Naive thymus-derived CD4-positive, alpha-beta T cell (primary cell): Measurements from ENCODE around the gene IRAK2. TPM values are rescaled to one million over a fixed set of nuclear protein-coding genes. Genes with fewer than 3 reads are reported as not detected.
A peak's percentile ranks its signal among the peaks of the same experiment; 100 is the strongest.

Experiments
- ATAC-seq: fragments of 150-1000 bp; cut with Tn5 transposase; 2 replicates; pipeline ENCODE4 v1.10.0; 2021; ENCODE audit warnings: mild to moderate bottlenecking, moderate library complexity
- CTCF ChIA-PET: fragments of 350-600 bp; sonication (Branson Sonifier 250); formaldehyde crosslinking; loops from one replicate; lab custom pipeline; 2021; ENCODE audit warnings: antibody characterized with exemption; lab: Charles Lee
- POLR2A ChIA-PET: fragments of 350-600 bp; sonication (Branson Sonifier 250); formaldehyde crosslinking; loops from one replicate; lab custom pipeline; 2021; ENCODE audit warnings: antibody characterized with exemption, inconsistent platforms; lab: Charles Lee
- DNase-seq, 9 donors: peaks; one replicate each; pipeline versions ENCODE4 v3.0.0 to v3.0.0-alpha.2; 2020 to 2022; ENCODE audit warnings: mixed read lengths in 1 of 9
- H3K27ac ChIP-seq: one replicate; pipeline ENCODE4 v1.7.0; 2013; ENCODE audit warnings: mild to moderate bottlenecking, low read depth, low read length, moderate library complexity
- H3K27me3 ChIP-seq, 2 donors: one replicate each; pipeline ENCODE4 v1.7.0; 2013; ENCODE audit warnings: low read length in 2 of 2, mild to moderate bottlenecking in 2 of 2, moderate library complexity in 2 of 2; ENCODE audit not compliant: control insufficient read depth in 2 of 2, insufficient read depth in 2 of 2
- H3K36me3 ChIP-seq, 3 experiments: 1 replicate in 2 of 3; 2 replicates in 1 of 3; pipeline ENCODE4 v1.7.0; 2013; ENCODE audit warnings: low read length in 3 of 3, mild to moderate bottlenecking in 3 of 3, moderate library complexity in 1 of 3; ENCODE audit not compliant: insufficient read depth in 3 of 3, control insufficient read depth in 2 of 3
- H3K4me1 ChIP-seq, 2 donors: one replicate each; pipeline ENCODE4 v1.7.0; 2013; ENCODE audit warnings: low read length in 2 of 2, mild to moderate bottlenecking in 2 of 2, moderate library complexity in 1 of 2; ENCODE audit not compliant: control insufficient read depth in 2 of 2, insufficient read depth in 2 of 2
- H3K4me3 ChIP-seq: 2 replicates; pipeline ENCODE4 v1.7.0; 2013; ENCODE audit warnings: mild to moderate bottlenecking, low read length
- H3K9me3 ChIP-seq, 3 experiments: 1 replicate in 2 of 3; 2 replicates in 1 of 3; pipeline ENCODE4 v1.7.0; 2013; ENCODE audit warnings: low read length in 3 of 3; ENCODE audit not compliant: control insufficient read depth in 2 of 3
- H3K27ac Mint-ChIP-seq, 9 donors: one replicate each; pipeline ENCODE4 v1.8.0; 2020 to 2022; ENCODE audit warnings: mixed read lengths in 9 of 9, mild to moderate bottlenecking in 8 of 9, moderate library complexity in 5 of 9, inconsistent platforms in 2 of 9
- H3K27me3 Mint-ChIP-seq, 5 donors: one replicate each; pipeline ENCODE4 v1.8.0; 2021 to 2022; ENCODE audit warnings: mixed read lengths in 5 of 5, mild to moderate bottlenecking in 1 of 5
- H3K36me3 Mint-ChIP-seq, 5 donors: one replicate each; pipeline ENCODE4 v1.8.0; 2020 to 2022; ENCODE audit warnings: mixed read lengths in 5 of 5, mild to moderate bottlenecking in 3 of 5, inconsistent platforms in 1 of 5
- H3K4me1 Mint-ChIP-seq, 7 donors: one replicate each; pipeline ENCODE4 v1.8.0; 2020 to 2022; ENCODE audit warnings: mixed read lengths in 7 of 7, mild to moderate bottlenecking in 3 of 7, inconsistent platforms in 1 of 7
- H3K4me3 Mint-ChIP-seq, 10 donors: one replicate each; pipeline ENCODE4 v1.8.0; 2020 to 2022; ENCODE audit warnings: mild to moderate bottlenecking in 10 of 10, mixed read lengths in 10 of 10, moderate library complexity in 6 of 10, inconsistent platforms in 2 of 10
- H3K9me3 Mint-ChIP-seq, 11 donors: one replicate each; pipeline ENCODE4 v1.8.0; 2020 to 2022; ENCODE audit warnings: mixed read lengths in 11 of 11, mild to moderate bottlenecking in 4 of 11, inconsistent platforms in 1 of 11, moderate library complexity in 1 of 11
- intact Hi-C, 2 donors: fragments of 100-400 bp; cut with micrococcal nuclease; formaldehyde crosslinking; loops; one replicate each; pipeline ENCODE4 v1.15.1; 2023
- polyA plus RNA-seq, 2 donors: library from polyadenylated mRNA; unstranded; fragments of 300-500 nt; fragmentation: Illumina TruSeq; gene quantifications; one replicate each; pipeline ENCODE4 v1.2.3, GENCODE V29; 2021
- total RNA-seq, 6 experiments: library from RNA in 5 of 6; stranded (reverse) in 5 of 6; gene quantifications; 1 replicate in 5 of 6; 2 replicates in 1 of 6; pipeline ENCODE4 v1.2.3 and lab custom pipeline; 2021 to 2026

IRAK2 gene
- total and polyA plus RNA-seq, 7 experiments from 2014 or later: 1.5 to 4.8 (median 2.3) TPM

GRCh38 chr3:10180289-10180688, 15.6 kb downstream of the IRAK2 start:
- no peak overlapping the region for H3K4me3 Mint-ChIP-seq
- no peaks in the 10 kb centered on the region for H3K36me3 ChIP-seq
- H3K27ac ChIP-seq: no peak overlapping the region
- no peaks in the 10 kb centered on the region for H3K9me3 ChIP-seq
- no peaks in the 10 kb centered on the region for H3K27me3 Mint-ChIP-seq
- intact Hi-C loops: no loop called here
- H3K4me1 ChIP-seq: no peaks in the 10 kb centered on the region
- H3K4me3 ChIP-seq: no peak overlapping the region
- CTCF ChIA-PET: no interaction called here
- peak overlapping the region in 1 of 9 donors; percentile 3 for H3K27ac Mint-ChIP-seq
- H3K4me1 Mint-ChIP-seq: peaks cover 0 to 29% (median 15%) of the 10 kb centered on the region in 7 donors
- DNase-seq (no peak), ATAC-seq (no peak)
- POLR2A ChIA-PET: no interaction called here
- H3K36me3 Mint-ChIP-seq: peaks cover 0 to 30% (median 4%) of the 10 kb centered on the region in 5 donors
- H3K9me3 Mint-ChIP-seq: no peaks in the 10 kb centered on the region
- no peaks in the 10 kb centered on the region for H3K27me3 ChIP-seq

DNA sequence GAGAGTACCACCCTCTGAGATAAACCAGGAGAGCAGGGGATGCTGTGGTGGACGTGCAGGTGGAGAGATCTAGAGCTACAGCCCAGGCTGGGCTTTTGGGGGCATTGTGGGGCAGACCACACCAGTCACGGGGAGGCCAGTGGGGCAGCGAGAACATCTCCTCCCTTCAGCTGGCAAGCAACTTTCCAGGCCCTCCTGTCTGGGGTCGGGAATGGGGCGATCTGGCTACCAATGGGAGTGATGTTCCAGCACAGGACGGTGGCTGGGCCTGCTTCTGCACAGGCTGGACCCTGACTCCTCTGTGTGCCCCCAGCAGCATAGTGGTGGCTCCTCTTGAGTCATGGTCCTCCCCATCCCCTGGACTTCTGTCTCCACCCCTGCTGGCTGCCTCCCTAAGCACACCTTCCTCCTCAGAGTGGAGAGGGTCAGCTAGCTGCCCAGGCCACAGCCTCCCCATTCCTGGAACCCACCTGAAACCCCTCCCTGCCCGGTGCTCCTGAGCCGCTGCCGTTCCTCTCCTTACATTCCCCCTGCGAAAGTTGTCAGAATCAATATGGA, 16.1 kb downstream of the IRAK2 start:
- no peak overlapping the region for H3K4me3 Mint-ChIP-seq

DNA sequence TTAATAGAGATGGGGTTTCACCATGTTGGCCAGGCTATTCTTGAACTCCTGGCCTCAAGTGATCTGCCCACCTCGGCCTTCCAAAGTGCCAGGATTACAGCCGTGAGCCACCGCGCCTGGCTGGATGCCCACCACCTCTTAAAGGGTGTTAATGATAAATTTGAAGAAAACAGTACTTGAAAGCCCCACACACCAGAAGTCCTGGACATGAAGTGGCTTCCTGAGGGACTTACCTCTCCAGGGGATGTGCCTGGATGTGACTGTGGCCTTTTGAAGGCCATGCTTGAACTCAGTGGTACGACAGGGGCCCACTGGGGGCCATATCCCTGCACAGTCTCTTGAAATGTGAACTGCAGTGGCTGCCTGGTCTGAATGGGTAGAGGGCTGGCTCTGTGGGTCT, 18.2 kb downstream of the IRAK2 start:
- Mint-ChIP-seq H3K27me3 (no peaks in the 10 kb centered on the region), H3K4me1 (peaks cover 20 to 47% (median 38%) of the 10 kb centered on the region in 7 donors), H3K36me3 (peaks cover 0 to 27% (median 4%) of the 10 kb centered on the region in 5 donors), H3K4me3 (no peak overlapping the region), H3K27ac (no peak overlapping the region), H3K9me3 (no peaks in the 10 kb centered on the region)
- ATAC-seq: no peak
- ChIA-PET POLR2A (no interaction called here), CTCF (no interaction called here)
- Histone ChIP-seq H3K4me3 (no peak overlapping the region), H3K27me3 (no peaks in the 10 kb centered on the region), H3K36me3 (no peaks in the 10 kb centered on the region), H3K9me3 (no peaks in the 10 kb centered on the region), H3K4me1 (peaks cover 21 to 22% of the 10 kb centered on the region in 2 donors), H3K27ac (no peak overlapping the region)
- intact Hi-C loops: no loop called here
- DNase-seq: no peak

More for the DNA sequence above, 16.1 kb downstream of the IRAK2 start:
- no peaks in the 10 kb centered on the region for H3K9me3 ChIP-seq
- H3K27me3 ChIP-seq: no peaks in the 10 kb centered on the region
- ATAC-seq: no peak
- H3K27me3 Mint-ChIP-seq: no peaks in the 10 kb centered on the region
- ChIA-PET POLR2A (no interaction called here), CTCF (no interaction called here)
- H3K27ac Mint-ChIP-seq: peak overlapping the region in 3 of 9 donors; percentile 6 to 43 (median 31)
- intact Hi-C loops: no loop called here
- peaks cover 2 to 3% of the 10 kb centered on the region in 2 donors for H3K4me1 ChIP-seq
- no peak overlapping the region for H3K4me3 ChIP-seq
- no peak overlapping the region for H3K27ac ChIP-seq
- no peak for DNase-seq
- H3K9me3 Mint-ChIP-seq: no peaks in the 10 kb centered on the region
- peaks cover 3 to 31% (median 18%) of the 10 kb centered on the region in 7 donors for H3K4me1 Mint-ChIP-seq
- H3K36me3 ChIP-seq: no peaks in the 10 kb centered on the region
- H3K36me3 Mint-ChIP-seq: peaks cover 0 to 30% (median 4%) of the 10 kb centered on the region in 5 donors

DNA sequence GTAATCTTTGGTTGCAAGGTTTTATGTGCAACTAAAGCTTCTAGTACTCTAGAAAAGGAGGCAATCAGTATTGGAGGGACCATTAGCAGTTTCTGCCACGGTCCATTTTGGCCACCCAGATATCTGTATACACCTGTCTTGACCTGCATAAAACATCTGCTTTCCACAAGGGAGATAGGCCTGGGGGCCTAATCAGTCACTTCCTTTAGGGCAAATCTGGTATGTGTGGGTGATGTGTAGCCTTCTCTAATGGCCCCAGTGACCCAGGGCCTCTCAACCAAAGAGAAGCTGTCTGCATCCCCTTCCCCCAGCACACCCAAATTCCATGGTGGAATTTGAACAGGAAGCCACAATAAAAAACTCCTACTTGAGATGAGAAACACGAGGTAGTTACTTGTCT, 19.5 kb downstream of the IRAK2 start:
- H3K27me3 ChIP-seq: no peaks in the 10 kb centered on the region
- ChIA-PET POLR2A (interaction anchor here (3.2 kb wide), 1 partner anchor 11 kb away, joined by 14 read pairs; no protein-coding TSS in a partner anchor), CTCF (interaction anchor here (0.8 kb wide), 1 partner anchor 14 kb away, joined by 3 read pairs; no protein-coding TSS in a partner anchor)
- Mint-ChIP-seq H3K4me1 (peaks cover 28 to 56% (median 47%) of the 10 kb centered on the region in 7 donors), H3K36me3 (peaks cover 0 to 26% (median 4%) of the 10 kb centered on the region in 5 donors), H3K27ac (peak overlapping the region in 8 of 9 donors; percentile 21 to 76 (median 68)), H3K9me3 (no peaks in the 10 kb centered on the region), H3K4me3 (peak overlapping the region in 1 of 10 donors; percentile 23), H3K27me3 (no peaks in the 10 kb centered on the region)
- no peaks in the 10 kb centered on the region for H3K9me3 ChIP-seq
- no peaks in the 10 kb centered on the region for H3K36me3 ChIP-seq
- ATAC-seq (no peak), DNase-seq (no peak)
- peaks cover 27 to 28% of the 10 kb centered on the region in 2 donors for H3K4me1 ChIP-seq
- H3K27ac ChIP-seq: no peak overlapping the region
- intact Hi-C loops: loop anchor here in 1 of 2 donors (2.0 kb wide), 1 partner anchor 15 kb away; no protein-coding TSS in a partner anchor
- no peak overlapping the region for H3K4me3 ChIP-seq

DNA sequence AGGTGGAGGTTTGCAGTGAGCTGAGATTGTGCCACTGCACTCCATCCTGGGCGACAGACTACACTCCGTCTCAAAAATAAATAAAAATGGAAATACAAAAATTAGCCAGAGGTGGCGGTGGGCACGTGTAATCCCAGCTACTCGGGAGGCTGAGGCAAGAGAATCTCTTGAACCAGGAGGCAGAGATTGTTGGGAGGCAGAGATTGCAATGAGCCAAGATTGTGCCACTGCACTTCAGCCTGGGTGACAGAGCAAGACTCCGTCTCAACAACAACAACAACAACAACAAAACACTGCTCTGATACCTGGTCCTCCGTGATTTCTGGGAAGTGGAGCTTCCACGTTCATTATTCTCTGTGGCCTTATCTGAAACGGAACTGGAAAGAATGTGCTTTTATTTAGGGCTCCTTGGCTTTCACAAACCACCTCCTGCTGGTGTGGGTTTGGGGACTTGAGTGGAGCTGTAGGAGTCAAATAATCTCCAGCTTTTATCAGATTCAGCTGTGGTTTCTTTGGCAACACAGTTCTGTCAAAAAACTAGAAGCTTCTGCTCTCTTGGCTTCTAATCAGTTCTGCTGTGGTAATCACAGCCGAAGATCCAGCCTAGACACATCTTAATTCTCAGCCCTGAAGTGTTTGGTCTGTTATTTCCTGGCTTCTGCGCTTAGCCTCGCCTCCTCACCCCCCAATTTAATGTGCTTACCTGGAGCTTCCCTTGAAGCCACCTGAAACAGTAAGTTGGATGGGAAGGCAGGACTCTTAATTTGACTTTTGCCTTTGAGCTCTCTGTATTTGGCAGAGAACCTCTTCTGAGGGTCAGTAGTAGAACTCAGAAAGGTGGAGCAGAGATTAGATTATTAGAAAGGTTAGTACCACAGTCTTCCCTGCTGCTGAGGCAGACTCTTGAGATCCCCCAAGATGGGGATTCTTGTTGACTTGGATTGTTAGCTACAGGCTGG, 21.4 kb downstream of the IRAK2 start:
- H3K36me3 Mint-ChIP-seq: peaks cover 0 to 27% (median 4%) of the 10 kb centered on the region in 5 donors
- peaks cover 42 to 43% of the 10 kb centered on the region in 2 donors for H3K4me1 ChIP-seq
- ChIA-PET CTCF (interaction anchor here (0.8 to 1.4 kb wide), 8 partner anchors 8 to 134 kb away, joined by 3 to 6 read pairs (median 4); partner anchors contain the start of genes IRAK2 and SEC13), POLR2A (interaction anchor here (0.5 to 3.2 kb wide), 8 partner anchors 9 to 377 kb away, joined by 3 to 14 read pairs (median 3); partner anchors contain the start of gene TATDN2)
- H3K36me3 ChIP-seq: no peaks in the 10 kb centered on the region
- no peaks in the 10 kb centered on the region for H3K27me3 Mint-ChIP-seq
- H3K27me3 ChIP-seq: no peaks in the 10 kb centered on the region
- ATAC-seq (peak; percentile 72), DNase-seq (peak in 5 of 9 donors; percentile 16 to 48 (median 25))
- H3K27ac Mint-ChIP-seq: peak overlapping the region; percentile 84 to 96 (median 90)
- peak overlapping the region; percentile 59 for H3K27ac ChIP-seq
- intact Hi-C loops: loop anchor here in 1 of 2 donors (1.0 to 2.0 kb wide), 2 partner anchors 8 to 13 kb away; no protein-coding TSS in a partner anchor
- H3K9me3 ChIP-seq: no peaks in the 10 kb centered on the region
- H3K4me3 ChIP-seq: no peak overlapping the region
- peak overlapping the region; percentile 44 to 81 (median 73) for H3K4me3 Mint-ChIP-seq
- no peaks in the 10 kb centered on the region for H3K9me3 Mint-ChIP-seq
- H3K4me1 Mint-ChIP-seq: peaks cover 33 to 67% (median 58%) of the 10 kb centered on the region in 7 donors

DNA sequence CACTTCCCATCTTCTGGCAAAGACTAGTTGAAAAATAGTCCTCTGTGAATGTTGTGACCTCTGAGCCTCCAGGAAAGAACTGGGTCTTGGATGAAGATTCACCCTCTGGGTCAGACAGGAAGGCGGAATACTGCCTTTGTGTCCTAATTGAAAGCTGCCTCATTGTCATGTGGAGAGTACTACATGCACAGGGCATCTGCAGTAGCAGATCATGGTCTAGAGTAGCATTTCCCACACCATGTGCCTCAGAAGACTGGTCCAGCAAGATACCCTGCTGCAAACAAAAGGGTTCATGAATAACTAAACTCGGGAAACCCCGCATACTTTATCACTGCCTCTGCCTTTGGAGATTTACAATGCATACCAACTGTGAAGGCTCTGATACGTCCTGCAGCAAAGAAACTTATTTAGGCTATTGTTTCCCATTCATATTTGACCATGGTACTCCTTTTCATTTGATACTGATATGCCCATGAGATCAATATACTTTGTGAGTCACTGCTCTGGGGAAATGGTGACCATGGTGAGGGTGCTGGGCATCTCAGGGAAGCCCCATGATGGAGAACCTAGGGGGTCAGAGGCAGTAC, 22.7 kb downstream of the IRAK2 start:
- H3K4me3 Mint-ChIP-seq: peak overlapping the region in 6 of 10 donors; percentile 34 to 81 (median 44)
- DNase-seq (no peak), ATAC-seq (no peak)
- intact Hi-C loops: no loop called here
- Histone ChIP-seq H3K36me3 (no peaks in the 10 kb centered on the region), H3K4me1 (peaks cover 55% of the 10 kb centered on the region in 2 donors), H3K4me3 (no peak overlapping the region), H3K27me3 (no peaks in the 10 kb centered on the region), H3K9me3 (no peaks in the 10 kb centered on the region), H3K27ac (no peak overlapping the region)
- H3K36me3 Mint-ChIP-seq: peaks cover 0 to 28% (median 0%) of the 10 kb centered on the region in 5 donors
- H3K27ac Mint-ChIP-seq: peak overlapping the region in 7 of 9 donors; percentile 47 to 95 (median 86)
- no peaks in the 10 kb centered on the region for H3K27me3 Mint-ChIP-seq
- ChIA-PET POLR2A (interaction anchor here (0.6 to 1.4 kb wide), 3 partner anchors 12 to 378 kb away, joined by 3 read pairs; no protein-coding TSS in a partner anchor), CTCF (interaction anchor here (1.2 to 1.4 kb wide), 3 partner anchors 20 to 133 kb away, joined by 3 to 6 read pairs (median 5); partner anchors contain the start of genes IRAK2 and SEC13)
- peaks cover 38 to 73% (median 63%) of the 10 kb centered on the region in 7 donors for H3K4me1 Mint-ChIP-seq
- no peaks in the 10 kb centered on the region for H3K9me3 Mint-ChIP-seq
